GM21367 (cell line): Measurements from ENCODE around the gene MVB12B.

Experiments used
- ATAC-seq: cut with Tn5 transposase; IDR thresholded peaks from one replicate; pipeline ENCODE4 v1.9.1; 2021; ENCODE audit not compliant: unreplicated experiment

MVB12B gene

DNA sequence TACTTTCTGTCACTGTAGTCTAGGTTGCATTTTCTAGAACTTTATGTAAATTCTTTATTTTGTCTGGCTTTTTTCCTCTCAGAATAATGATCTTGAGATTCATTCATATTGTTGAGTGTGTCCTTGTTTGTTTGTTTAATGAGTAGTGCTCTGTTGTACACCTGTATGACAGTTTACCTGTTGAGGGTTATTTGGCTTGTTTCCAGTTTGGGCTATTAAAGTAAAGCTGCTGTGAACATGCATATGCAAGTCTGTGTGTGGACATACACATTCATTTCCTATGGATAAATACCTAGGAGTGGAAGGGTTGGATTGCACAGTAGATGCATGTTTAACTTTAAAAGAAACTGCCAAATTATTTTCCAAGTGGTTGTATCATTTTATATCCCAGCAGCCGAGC lies 30.4 kb downstream of the MVB12B start:
- no peak for ATAC-seq

DNA sequence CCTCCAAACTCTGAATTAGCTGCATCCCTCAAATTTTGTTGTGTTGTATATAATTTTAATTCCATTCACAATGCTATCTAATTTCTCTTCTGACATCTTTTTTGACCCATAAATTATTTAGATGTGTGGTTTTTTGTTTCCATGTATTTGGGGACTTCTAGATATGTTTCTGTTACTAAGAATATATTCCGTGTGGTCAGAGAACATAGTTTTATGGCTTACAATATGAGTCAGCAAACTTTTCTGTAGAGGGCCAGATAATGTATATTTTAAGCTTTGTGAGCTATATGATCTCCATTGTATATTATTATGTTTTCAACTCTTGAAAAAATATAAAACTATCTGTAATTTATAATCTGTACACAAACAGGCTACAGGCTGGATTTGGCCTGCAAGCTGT lies 33.4 kb downstream of the MVB12B start:
- no peak for ATAC-seq

DNA sequence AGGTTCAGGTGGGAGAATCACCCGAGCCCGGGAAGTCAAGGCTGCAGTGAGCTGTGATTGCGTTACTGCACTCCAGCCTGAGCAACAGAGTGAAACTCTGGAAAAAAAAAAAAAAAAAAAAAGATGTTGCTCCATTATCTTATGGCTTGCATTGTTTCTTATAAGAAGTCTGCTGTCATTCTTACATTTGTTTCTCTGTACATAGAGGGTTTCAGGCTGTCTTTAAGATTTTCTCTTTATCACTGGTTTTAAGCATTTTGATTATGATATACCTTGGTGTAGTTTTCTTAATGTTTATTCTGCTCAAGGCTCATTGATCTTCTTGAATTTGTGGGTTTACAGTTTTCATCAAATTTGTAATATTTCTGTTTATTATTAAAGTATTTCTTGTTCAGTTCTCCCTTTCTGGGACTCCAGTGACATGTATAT lies 35.2 kb downstream of the MVB12B start:
- ATAC-seq, result no peak

DNA sequence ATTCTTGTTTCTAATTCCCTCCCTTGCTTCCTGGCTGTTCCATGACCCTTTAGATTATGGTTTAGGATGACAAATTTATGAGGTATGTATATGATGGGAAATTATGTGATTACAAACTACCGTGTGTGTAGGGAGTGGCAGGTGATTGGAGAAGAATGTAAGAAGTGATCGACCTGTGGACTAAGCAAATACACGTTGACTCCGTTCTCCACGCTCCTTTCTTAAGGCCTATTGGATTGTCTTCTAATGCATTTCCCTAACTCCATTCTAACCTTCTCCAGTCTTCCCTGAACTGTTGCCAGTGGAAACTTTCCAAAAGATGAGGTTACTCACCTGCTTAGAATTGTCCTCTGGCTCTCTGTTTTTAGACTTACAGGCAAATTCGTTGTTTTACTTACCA lies 36.6 kb downstream of the MVB12B start:
- ATAC-seq, result no peak

DNA sequence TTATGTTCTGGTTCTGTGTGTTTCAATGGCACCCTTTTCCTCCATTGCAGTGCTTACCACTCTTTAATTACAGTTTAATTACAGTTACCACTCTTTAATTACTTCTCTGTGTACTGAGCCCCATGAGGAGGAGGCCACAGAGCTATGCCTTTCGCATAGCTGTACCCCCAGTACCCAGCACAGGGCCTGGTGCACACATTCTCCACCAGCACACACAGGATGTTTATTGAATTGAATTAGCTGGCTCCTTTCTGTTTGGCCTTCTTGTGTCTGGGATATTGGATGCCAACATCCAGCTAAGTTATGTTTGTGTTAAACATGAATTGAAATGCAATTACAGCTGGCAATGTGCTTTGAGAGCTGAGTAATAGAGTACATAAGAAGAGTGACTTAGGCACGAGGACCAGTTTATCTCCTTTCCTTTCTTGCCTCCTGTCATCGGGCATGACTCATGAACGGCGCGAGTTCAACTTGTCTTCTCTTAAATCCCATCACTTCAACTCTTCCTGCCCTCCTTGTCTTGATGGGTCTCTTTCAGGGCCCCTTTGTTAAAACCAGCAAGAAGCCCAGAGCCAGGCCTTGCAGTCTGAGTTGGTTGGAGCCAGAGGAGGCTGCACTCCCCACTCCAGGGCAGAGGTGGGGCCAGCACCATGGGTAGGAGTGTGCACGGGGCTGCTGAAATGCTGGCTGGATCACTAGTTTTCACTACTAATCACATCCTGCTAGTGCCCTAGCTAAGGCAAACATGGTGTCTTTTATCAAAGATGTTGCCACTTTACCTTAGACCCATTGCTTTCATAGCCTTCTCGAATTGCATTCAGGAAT lies 37.4 kb downstream of the MVB12B start:
- no peak for ATAC-seq

DNA sequence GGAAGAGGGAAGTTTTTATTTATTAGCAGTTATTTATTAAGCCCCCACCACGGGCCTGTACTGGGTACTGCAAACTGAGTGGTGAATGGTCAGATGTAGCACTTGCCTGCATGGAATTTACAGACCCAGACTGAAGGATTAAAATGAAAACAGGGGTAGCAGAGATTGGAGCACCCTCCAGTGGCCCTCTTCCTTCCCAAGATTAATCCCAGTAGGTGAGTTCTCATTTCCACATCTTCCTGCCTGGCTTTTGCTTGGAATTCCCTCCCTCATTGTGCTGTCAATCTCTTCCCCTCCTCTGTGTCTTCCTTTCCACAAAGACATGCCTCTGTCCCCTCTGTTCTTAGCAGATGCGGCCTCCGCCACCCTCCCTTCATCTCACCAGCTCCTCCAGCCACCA lies 39.2 kb downstream of the MVB12B start:
- ATAC-seq, result no peak

DNA sequence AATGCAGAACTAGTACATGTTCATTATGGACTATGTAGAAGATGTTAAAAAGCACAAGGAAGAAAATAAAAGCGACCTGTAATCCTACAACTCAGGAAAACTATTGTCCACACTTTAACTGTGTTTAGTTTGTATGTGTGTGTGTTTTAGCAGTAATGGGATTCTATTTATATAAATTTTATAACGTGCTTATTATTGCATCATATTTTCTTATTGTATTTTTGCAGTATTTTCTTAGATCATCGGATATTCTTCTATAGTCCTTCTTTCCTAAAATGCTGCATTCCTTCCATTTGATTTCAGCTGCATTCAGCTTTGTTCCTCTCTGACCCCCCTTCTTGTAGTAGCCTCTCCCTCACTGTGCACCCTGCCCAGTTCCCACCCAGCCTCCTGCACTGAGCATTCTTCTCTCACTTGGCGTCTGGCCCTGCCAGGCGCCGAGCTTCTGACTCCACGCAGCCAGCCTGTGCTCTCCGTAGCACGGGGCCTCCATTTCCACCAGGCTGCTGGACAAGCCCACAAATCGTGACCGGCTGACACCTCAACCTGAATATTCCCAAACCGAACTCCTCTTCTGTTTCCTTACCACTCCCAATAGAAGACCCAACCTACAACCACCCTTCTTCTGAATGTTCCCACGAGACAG lies 39.9 kb downstream of the MVB12B start:
- ATAC-seq, result no peak

DNA sequence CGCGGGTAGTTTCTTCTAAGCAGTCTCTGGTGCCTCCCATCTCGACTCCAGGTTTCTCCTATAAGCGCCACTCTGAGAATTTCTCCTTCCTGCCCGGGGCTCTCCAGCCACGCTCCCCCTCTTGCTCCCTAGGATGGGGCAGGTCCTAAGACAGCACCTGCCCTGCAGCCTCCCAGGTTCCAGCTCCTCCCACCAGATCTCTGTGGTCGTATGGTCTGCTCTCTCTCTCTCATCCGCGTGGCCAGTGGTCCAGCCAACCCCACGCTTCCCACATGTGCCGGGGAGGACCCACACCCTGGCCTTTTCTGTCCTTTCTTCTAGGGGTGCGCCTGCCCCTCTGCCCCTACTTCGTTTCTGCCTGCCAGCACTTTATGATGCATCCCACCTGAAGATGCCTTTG lies 40.5 kb downstream of the MVB12B start:
- no peak for ATAC-seq

DNA sequence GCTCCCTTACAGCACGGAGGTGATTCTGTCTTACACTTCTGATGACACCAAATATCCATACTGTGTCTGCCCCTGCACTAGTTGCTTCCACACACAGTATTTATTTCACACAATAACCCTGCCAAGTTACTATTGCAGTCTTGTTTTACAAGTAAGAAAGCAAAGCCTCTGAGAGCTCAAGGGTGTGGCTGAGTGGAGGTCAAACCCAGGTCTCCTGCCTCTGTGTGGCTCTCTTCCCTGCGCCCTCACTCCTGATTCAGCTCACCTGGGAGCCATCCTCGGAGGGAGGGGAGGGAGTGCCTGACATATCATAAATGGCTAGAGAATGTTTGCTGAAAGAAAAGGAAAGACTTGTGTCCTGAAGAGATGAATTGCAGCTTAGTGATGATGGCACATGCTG lies 41.0 kb downstream of the MVB12B start:
- no peak for ATAC-seq

DNA sequence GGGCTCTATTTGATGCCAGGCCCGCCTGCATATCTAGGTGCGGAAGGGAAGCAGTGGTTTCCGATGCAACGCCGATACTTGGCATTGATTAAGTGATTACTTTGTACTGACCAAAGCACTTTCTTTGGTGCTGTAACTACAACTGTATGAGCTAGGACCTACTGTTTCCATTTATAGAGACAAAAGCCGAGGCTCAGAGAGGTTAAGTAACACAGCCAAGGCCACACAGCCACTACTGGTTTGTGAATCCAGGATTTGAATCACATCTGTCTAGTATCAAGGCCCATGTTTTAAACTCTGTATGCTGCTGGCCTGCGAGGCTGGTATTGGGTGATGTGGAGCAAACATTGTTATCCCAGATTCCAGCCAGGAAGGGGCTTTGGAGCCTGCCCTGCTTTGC lies 41.4 kb downstream of the MVB12B start:
- ATAC-seq, result no peak

DNA sequence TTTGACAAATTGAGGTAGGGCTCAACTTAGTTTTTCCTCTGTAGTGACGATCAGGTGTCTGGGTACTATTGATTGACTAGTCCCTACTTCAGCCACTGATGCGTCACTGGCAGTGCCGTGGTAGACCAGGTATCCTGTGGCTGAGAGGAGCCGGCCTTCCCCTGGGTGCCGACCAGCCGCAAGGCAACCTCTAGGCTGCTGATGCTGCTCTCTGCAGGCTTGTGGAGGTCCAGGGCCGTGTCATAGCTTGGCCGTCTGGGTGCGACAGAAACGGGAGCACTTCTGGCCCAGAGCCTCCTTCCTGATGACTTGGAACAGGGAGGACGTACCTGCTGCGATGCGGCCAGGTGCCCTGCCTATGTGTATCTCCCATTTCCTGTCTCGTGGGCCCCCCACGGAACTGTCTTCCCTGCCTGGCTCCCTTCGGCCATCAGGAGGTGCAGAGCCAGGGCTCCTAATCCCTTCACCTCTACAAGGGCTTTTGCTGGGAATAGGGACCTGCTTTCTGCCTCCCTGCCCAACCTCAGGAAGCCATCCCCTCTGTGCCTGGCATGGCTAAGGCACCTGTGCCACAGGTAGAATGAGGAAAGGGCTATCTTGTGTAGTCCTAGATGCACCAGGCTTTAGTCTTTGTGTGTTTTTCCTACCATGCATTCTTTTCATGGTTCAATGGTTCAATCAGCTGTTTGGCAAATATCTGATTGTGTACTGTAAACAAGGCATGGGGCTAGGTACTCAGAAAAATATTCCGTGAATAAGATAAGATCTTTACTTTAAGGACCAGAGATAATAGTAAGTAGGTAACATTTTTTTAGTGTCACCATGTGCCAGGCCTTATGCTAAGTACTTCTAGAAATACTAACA lies 44.6 kb downstream of the MVB12B start:
- no peak for ATAC-seq

DNA sequence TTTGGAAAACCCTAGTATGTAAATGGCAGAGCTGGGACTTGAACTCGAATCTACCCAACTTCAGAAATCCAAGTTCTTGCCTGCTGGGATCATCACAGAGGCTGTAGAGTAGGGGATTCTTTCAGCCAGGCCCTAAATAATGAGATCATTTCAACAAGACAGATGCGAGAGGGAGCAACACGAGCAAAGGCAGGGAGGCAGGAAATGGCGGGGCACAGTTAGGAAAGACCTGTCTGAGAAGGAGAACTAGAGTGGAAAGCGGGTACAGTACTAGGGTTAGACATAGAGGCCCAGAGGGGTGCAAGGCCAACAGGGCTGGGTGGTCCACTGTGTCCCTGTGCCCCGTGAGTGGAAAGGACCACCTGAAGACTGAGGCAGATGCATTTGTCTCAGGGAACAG lies 46.1 kb downstream of the MVB12B start:
- ATAC-seq, result no peak

DNA sequence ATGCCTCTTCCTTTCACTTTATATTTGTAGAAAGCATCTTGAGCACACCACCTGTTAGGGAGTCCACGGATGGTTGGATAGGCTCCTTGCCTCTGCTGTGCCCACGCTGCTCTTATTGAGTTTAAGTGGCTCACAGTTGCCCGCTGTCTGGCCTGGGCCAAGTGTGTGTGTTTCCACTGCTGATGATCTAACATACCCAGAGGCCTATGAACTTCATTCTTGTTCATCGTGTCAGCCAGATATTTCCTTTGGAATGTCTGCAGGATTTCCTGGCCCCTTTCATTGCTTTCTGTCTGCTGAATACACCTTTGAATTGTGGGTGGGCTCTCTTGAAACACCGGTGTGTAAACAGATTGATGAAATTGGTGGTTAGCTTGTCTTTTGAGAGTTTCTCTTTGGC lies 46.6 kb downstream of the MVB12B start:
- ATAC-seq, result no peak

DNA sequence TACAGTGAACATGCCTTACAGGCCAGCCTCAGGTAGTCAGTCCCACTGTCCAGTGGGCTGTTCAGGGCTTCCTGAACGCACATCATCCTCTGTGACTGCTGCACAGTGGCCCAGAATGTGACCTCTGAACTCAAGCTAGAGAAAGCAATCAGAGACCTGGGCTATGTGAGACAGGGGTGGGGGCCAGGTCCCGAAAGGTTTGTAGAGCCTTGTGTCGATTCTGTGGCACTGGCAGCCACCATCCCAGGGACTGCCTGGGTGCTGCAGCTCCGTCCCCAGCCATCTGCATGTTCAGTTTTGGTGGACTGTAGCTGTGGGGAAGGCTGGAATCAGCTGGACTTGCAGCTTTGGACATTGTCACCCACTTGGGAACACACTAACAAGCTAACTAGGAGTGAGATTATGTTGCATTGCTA lies 47.7 kb downstream of the MVB12B start:
- ATAC-seq, result no peak

DNA sequence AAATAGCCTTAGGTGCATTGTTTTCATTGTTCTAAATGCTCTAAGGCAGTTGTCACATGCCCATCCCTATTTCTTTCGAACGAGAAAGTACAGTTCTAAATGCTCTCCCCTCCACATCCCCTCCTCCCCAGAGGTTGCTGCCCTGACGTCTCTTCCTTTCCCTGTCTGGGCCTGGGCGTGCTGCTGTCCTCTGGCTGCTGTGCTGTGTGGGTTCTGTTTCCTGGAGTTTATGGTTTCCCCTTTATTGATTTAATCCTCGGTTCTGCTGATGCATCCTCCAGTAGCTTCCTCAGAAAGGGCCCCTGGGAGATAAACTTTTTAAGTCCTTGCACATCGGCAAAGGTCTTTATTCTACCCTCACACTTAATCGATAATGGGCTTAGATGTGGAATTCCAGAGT lies 48.8 kb downstream of the MVB12B start:
- ATAC-seq, result no peak

DNA sequence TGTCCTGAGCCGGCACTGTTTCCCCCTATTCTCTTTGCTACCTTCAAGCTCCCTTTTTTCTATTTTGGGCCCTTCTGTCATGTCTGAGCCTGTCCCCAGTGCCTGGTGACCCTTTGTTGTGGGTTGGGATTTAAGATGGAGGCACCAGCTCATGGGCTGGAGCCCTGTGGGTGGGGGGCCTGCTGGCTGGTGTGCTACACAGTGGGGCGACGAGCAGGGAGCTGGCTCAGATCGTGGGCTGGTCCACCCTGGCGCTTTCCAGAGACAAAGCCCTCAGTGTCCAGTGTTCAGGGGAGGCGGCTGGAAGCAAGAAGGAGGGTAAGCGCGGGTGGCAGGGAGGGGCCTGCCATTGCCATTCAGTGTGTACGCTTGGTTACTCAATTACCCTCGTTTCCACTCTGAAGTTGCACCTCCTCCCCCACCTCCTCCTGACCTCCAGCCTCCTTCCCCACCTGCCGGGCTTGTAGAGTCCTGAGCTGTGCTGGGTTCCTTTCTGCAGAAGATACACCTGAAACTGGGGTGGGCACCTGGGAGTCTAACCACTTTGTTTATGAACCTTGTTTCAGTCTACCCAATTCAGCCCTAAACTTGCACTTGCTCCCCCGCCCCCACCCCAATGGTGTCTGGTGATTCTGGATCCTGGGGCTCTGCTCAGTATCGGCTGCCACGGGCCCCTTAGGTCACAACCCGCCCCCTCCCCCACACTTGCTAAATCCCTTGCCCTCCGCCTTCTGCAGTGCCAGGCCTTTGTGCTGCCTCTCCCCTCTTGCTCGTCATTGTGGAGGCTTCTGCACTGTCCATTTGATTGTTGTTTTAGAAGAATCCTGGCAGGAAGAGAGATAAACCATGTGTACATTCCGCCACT lies 49.9 kb downstream of the MVB12B start:
- no peak for ATAC-seq

DNA sequence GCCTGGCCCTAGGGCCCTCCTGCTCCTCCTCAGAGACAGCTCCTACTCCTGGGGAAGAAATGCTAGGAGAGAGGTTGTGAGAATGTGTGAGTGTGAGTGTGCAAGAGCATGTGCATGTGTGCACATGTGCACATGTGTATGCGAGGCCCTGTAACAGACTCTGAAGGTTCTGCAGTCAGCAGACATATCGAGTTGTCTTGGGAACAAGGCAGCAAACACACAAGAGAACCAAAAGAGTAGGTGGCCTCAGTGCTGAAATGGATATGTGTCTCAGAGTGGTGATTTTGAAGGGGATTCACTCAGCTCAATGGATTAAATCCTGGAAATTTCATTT lies 50.5 kb downstream of the MVB12B start:
- ATAC-seq, result no peak

DNA sequence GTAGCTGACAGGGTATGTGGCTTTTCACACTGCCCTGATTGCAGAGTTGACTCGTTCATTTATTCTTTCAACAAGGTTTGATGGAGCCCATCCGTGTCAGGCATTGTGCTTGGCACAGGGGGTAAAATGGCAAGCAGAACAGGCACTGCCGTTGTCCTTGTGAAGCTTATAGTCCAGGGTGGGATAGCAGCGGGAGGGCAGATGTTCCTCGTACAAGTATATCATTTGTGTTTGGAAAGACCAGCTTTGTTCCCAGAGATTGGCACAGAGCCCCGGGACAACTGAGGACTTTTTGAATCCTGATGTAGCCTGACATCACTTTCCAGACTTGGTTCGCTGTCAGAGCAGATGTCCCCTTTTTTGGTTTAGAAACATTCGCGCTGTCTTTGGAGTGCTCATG lies 50.9 kb downstream of the MVB12B start:
- ATAC-seq, result no peak

DNA sequence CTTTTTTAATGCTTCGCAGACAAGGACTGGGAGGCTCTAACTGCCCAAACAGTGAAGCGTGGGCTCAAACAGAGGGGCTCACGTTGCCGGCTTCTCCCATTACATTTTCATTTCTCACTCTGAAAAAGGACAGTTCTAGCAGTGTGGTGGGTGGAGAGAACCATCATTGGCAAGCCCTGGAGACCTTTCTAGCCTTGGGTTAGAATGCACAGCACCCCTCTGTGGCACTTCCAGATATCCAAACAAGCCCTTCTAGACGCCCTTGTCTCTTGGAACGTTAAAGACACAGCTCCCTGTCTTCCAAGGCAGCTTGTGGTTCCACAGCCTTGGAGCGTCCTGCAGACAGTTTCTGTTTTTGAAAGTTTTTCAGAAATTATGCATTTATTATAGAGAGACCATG lies 52.1 kb downstream of the MVB12B start:
- no peak for ATAC-seq

DNA sequence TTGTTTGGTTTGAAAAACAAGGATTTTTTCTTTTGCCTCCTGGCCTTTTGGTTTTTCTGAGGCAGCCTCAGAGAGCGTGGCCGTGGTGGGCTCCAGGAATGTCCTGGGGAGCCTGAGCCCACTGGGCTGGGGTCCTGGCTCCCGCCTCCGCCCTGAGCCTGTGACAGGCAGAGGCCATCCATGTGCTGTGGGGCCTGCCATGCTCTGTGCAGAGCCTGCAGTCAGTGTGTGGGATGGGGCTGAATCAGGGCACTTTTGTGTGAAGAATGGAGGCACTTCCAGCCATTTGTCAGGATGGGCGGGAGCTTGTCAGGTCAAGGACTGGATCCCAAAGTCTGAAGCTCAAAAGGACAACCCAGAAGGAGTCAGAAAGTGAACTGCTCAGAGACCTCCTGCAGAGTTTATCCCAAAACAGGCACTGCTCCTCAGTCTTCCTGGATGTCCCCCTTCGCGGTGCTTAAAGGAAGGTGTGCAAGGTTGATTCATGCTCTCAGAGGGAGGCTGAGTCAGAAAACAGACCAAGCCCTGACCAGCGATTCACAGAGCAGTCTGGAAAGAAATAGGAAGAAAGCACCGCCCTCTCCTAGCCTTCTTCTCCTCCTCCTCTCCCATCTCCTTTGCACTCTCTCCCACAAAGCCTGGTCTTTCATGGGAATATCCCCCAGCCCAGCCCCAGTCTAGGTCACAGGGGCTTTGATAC lies 53.2 kb downstream of the MVB12B start:
- no peak for ATAC-seq
